ENCODE measurements around the gene UPK1A.
A peak's percentile ranks its signal among the peaks of the same experiment; 100 is the strongest.

Gene UPK1A

GRCh38 chr19:35666251-35666913, at the start of gene UPK1A:
Gene UPK1A, plus strand, starts transcription at chr19:35666517. Its CDS starts 296 bp downstream, at chr19:35666813.
- no peak for DNase-seq (ENCODE audit: low read depth)

GRCh38 chr19:35618857-35619256, 47.5 kb upstream of the UPK1A start:
- no peak for DNase-seq (ENCODE audit: low read depth)

DNA sequence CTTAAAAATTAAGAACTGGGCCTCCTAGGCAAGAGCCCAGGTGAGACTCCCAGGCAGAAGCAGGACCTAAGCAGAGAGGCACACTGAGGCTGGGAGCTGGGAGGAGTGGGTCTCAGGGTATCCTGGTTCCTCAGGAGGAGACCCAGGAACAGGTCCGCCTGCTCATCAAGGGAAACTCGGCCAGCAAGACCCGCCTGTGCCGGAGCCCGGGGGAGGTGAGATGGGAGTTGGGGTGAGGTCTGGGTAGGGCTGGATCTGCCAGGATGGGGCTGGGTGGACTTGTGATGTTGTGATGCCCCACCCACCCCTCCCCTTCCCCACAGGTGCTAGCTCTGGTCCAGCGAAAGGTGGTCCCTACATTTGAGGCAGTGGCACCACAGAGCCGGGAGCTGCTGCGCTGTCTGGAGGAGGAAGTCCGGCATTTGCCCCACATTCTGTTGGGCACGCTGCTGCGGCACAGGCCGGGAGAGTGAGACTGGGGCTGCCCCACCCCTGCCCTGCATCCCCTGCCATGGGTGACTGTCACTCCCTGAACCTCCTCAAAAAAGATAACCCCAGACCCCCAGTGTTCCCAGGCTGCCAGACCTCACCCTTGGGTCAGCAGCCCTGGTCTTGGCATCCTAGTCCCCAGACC, 46.9 kb upstream of the UPK1A start:
- no peak for DNase-seq (ENCODE audit: low read depth)

DNA sequence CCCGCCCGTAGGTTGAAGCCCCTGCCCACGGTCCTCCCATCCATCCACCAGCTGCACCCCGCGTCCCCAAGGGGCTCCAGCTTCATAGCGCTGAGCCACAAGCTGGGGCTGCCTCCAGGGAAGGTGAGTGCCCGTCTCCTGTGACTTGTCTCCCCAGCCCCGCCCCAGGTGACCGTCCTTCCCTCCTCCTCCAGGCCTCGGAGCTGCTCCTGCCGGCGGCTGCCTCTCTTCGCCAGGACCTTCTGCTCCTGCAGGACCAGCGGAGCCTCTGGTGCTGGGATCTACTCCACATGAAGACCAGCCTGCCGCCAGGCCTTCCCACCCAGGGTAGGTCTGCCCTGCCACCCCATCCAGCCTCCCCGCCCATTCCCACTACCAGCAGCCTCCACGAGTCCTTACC, 46.3 kb upstream of the UPK1A start:
- no peak for DNase-seq (ENCODE audit: low read depth)

DNA sequence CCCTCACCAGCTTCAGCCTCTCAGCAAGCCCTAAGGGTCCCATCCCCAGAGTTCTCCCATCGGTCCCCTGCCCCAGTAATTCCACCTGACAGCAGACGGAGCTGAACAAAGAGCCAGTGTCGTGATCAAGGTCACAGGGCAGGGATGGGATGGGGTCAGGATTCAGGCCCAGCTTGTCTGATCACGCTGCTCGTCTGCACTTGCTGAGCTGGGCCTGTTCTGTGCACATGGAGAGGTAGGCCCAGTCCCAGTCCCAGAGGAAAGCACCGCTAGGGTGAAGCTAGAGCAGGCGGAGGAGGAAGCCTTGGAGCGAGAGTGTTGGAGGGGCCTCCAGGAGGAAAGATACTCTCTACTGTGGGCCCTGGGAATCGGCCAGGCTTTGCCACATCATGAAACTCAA, 44.6 kb upstream of the UPK1A start:
- no peak for DNase-seq (ENCODE audit: low read depth)

DNA sequence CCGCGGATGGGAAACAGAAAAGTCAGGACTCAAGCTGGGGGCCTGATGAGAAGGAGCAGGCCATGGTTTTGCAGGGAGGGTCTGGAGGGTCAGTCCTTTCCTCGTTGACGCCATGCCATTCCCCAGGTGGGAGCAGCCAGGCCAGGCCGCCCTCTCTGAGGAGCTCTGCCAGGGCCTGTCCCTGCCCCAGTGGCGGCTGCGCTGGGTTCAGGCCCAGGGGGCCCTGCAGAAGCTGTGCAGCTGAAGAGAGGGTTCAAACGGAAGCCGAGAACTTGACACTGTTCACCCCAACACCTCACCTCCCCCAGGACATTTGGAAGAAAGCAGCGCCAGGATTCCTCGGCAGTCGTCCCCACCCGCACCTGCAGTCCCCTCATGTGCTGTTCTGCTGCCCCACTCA, 43.6 kb upstream of the UPK1A start:
- DNase-seq (ENCODE audit: low read depth): no peak

DNA sequence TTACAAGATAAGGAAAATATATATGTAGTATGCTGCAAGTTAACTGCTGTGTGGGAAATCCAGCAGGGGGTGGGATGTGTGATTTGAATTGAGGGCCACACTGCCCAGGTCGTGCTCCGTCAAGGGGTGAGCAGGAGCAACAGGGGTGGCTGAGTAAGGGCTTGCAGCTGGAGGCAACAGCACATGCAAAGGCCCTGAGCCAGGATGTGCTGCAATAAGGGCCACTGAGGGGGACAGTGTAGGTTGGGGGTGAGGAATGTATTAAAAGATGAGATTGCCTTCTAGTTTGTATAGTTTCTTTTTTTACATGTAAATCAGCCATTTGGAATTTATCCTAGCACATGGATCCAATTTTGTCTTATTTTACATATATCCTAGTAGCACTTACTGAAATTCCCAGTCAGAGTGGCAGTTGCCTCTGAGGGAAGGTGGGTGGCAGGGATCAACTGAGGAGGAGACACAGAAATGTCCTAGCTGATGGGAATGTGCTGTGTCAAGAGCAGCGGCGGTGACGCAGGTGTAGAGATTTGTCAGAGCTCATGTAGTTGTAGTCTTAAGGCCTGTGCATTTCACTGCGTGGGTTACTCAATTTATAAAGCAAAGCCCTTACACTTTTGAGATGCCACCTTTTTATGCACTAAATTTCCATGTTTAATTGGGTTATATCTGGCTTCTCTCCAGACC, 42.8 kb upstream of the UPK1A start:
- no peak for DNase-seq (ENCODE audit: low read depth)

- no peak for DNase-seq (ENCODE audit: low read depth)
Observed at GRCh38 chr19:35628264-35628564, 38.1 kb upstream of the UPK1A start.

- DNase-seq (ENCODE audit: low read depth): peak; percentile 97
Observed at GRCh38 chr19:35628565-35629331, 37.6 kb upstream of the UPK1A start, which contains the start of gene RBM42. Gene RBM42, plus strand, starts transcription at chr19:35629036. Its CDS starts 118 bp downstream, at chr19:35629154.

- no peak for DNase-seq (ENCODE audit: low read depth)
Observed at GRCh38 chr19:35629332-35629633, 37.0 kb upstream of the UPK1A start.

- no peak for DNase-seq (ENCODE audit: low read depth)
Observed at GRCh38 chr19:35633727-35634440, 32.4 kb upstream of the UPK1A start.

GRCh38 chr19:35636651-35637050, 29.7 kb upstream of the UPK1A start:
- no peak for DNase-seq (ENCODE audit: low read depth)

DNA sequence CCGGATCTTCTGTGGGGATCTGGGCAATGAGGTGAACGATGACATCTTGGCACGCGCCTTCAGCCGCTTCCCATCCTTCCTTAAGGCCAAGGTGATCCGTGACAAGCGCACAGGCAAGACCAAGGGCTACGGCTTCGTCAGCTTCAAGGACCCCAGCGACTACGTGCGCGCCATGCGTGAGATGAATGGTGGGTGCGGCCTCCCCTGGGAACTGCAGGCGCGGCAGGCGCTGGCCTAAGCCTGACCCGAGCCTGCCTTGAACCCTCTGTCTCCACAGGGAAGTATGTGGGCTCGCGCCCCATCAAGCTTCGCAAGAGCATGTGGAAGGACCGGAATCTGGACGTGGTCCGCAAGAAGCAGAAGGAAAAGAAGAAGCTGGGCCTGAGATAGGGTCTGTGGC, 29.2 kb upstream of the UPK1A start:
- DNase-seq (ENCODE audit: low read depth): no peak

DNA sequence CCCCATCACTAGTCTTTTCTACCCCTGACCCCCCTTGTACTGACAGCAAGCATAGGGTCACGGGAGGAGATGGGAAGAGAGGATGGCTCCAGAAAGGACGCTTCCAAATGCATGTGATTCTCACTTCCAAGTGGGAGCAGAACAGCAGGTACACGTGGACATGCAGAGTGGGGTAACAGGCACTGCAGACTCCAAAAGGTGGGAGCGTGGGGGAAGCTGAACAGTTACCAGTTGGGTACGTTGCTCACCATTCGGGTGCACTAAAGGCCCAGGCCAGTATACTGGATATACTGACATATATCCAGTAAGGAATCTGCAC, 27.0 kb upstream of the UPK1A start:
- DNase-seq (ENCODE audit: low read depth): no peak

DNA sequence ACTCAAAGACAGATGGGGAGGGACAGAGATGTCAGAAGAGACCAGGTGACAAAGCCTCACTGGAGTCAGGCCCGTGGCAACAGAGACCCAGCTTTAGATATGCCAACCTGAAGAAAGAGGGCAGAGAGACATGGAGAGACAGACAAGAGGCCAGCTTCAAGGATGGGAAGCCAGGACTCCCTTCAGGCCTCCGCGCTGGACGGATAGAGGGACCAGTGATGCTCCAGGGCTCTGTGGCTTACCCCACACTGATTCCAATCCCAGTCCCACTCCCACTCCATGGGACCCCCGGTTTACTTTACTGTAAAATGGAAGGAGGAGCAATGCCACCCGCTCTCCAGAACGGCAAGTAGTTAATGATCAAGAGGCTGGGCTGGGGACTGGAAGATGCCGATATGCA, 26.5 kb upstream of the UPK1A start:
- DNase-seq (ENCODE audit: low read depth): no peak

GRCh38 chr19:35641515-35642151, 24.7 kb upstream of the UPK1A start, which contains the start of gene ETV2:
Gene ETV2, plus strand, starts transcription at chr19:35641745. Its CDS starts 716 bp downstream, at chr19:35642461.
- no peak for DNase-seq (ENCODE audit: low read depth)

GRCh38 chr19:35642312-35642711, 24.0 kb upstream of the UPK1A start:
- DNase-seq (ENCODE audit: low read depth): no peak

DNA sequence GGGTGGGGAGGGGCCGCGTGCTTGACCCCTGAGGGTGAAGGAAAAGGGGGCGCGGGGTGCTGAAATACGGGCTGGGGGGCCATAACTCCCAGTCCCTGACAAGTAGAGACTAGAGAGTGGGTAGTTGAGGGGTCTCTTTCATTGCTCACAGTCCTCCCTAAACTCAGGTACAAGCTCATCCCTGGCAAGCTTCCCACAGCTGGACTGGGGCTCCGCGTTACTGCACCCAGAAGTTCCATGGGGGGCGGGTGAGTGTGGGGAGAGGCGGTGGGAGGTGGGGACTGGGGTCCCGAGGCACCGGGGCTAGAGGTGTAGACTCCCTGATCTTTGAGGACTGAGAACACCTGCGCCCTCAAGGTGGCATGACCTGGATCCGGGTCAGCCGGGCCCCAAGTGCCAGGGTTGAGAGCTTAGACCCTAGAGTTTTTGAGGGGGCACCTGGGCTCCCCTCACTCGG, 23.5 kb upstream of the UPK1A start:
- no peak for DNase-seq (ENCODE audit: low read depth)

DNA sequence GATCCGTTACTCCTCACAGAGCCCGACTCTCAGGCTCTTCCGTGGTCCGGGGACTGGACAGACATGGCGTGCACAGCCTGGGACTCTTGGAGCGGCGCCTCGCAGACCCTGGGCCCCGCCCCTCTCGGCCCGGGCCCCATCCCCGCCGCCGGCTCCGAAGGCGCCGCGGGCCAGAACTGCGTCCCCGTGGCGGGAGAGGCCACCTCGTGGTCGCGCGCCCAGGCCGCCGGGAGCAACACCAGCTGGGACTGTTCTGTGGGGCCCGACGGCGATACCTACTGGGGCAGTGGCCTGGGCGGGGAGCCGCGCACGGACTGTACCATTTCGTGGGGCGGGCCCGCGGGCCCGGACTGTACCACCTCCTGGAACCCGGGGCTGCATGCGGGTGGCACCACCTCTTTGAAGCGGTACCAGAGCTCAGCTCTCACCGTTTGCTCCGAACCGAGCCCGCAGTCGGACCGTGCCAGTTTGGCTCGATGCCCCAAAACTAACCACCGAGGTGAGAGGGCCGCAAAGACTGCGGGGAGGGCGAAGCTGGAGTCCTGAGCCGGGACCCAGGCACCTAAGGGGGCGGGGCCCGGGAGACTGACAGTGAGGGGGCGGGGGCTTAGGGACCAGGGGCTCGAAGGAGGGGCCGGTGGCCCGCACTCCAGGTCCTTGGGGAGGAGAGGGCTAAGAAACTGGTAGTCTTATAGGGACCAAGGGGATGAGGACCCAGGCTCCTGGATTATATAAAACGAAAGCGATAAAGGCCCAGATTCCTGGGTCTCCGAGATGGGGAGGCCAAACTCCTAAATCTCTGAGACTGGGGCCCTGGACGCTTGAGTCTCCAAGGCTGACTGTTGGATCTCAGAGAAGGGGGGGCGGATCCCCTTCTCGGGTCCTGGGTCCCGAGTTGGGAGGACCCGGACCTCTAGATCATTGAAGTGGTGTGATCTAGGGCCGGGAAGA, 22.8 kb upstream of the UPK1A start:
- DNase-seq (ENCODE audit: low read depth): peak; percentile 69

DNA sequence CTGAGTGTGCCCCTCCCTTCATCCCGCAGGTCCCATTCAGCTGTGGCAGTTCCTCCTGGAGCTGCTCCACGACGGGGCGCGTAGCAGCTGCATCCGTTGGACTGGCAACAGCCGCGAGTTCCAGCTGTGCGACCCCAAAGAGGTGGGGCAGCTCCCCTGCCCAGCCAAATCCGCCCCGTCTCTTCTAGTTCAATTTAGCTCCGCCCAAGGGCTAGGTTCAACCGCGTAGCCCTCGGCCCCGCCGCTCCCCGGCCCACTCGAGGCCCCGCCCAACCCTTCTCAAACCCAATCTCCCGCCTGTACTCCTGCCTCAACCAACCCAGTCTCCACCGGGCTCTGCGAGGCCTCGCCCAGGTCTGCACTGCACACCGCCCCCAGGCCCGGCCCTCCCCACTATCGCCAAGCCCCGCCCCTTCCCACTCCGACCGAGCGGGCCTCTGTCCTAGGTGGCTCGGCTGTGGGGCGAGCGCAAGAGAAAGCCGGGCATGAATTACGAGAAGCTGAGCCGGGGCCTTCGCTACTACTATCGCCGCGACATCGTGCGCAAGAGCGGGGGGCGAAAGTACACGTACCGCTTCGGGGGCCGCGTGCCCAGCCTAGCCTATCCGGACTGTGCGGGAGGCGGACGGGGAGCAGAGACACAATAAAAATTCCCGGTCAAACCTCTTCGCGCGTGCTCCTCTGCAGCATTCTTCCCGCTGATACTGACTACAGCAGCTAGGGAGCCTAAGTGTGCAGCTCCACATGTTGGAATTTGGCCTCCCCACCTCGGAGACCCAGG, 21.9 kb upstream of the UPK1A start:
- no peak for DNase-seq (ENCODE audit: low read depth)

Measured in HS-5 (cell line).